Medulla oblongata (tissue), 1 donor: ENCODE data around the gene SUPT20H.

Experiments used
- DNase-seq: peaks from one replicate; pipeline ENCODE4 v3.0.0-alpha.2; 2015; ENCODE audit errors: extremely low spot score

SUPT20H gene

GRCh38 chr13:37058910-37059847 is at the start of gene SUPT20H:
Gene SUPT20H, minus strand, starts transcription at chr13:37059688. Its CDS starts 8,198 bp downstream, at chr13:37051490.
- peak; percentile 92 for DNase-seq

GRCh38 chr13:37109051-37109678 is 49.7 kb upstream of the SUPT20H start:
- peak; percentile 77 for DNase-seq

- DNase-seq = no peak
Measured at GRCh38 chr13:37107868-37108267, 48.4 kb upstream of the SUPT20H start.

- no peak for DNase-seq
Measured at GRCh38 chr13:37107456-37107855, 48.0 kb upstream of the SUPT20H start.

GRCh38 chr13:37106642-37107041 is 47.2 kb upstream of the SUPT20H start:
- no peak for DNase-seq

GRCh38 chr13:37105251-37105714 is 45.8 kb upstream of the SUPT20H start, which contains the start of gene CSNK1A1L:
Gene CSNK1A1L, minus strand, starts transcription at chr13:37105664. Its CDS starts 408 bp downstream, at chr13:37105256.
- no peak for DNase-seq

GRCh38 chr13:37102896-37103295 is 43.4 kb upstream of the SUPT20H start:
- no peak for DNase-seq

- DNase-seq = no peak
Measured at GRCh38 chr13:37101201-37101600, 41.7 kb upstream of the SUPT20H start.

GRCh38 chr13:37100731-37101130 is 41.2 kb upstream of the SUPT20H start:
- DNase-seq = no peak

GRCh38 chr13:37097076-37097475 is 37.6 kb upstream of the SUPT20H start:
- no peak for DNase-seq

- DNase-seq = no peak
Measured at GRCh38 chr13:37094840-37095239, 35.4 kb upstream of the SUPT20H start.

GRCh38 chr13:37094099-37094498 is 34.6 kb upstream of the SUPT20H start:
- DNase-seq = no peak

- no peak for DNase-seq
Measured at GRCh38 chr13:37091835-37092234, 32.3 kb upstream of the SUPT20H start.

GRCh38 chr13:37090912-37091311 is 31.4 kb upstream of the SUPT20H start:
- no peak for DNase-seq

GRCh38 chr13:37089495-37089894 is 30.0 kb upstream of the SUPT20H start:
- no peak for DNase-seq

- DNase-seq = no peak
Measured at GRCh38 chr13:37087486-37087885, 28.0 kb upstream of the SUPT20H start.

GRCh38 chr13:37085606-37086005 is 26.1 kb upstream of the SUPT20H start:
- DNase-seq = no peak

GRCh38 chr13:37076818-37077217 is 17.3 kb upstream of the SUPT20H start:
- DNase-seq = no peak

GRCh38 chr13:37075164-37075563 is 15.7 kb upstream of the SUPT20H start:
- no peak for DNase-seq

GRCh38 chr13:37074703-37075102 is 15.2 kb upstream of the SUPT20H start:
- peak; percentile 51 for DNase-seq

GRCh38 chr13:37072024-37072423 is 12.5 kb upstream of the SUPT20H start:
- DNase-seq = no peak

- peak; percentile 34 for DNase-seq
Measured at GRCh38 chr13:37070956-37071355, 11.5 kb upstream of the SUPT20H start.
